ENCODE results near the gene PRAMEF12.

DNA sequence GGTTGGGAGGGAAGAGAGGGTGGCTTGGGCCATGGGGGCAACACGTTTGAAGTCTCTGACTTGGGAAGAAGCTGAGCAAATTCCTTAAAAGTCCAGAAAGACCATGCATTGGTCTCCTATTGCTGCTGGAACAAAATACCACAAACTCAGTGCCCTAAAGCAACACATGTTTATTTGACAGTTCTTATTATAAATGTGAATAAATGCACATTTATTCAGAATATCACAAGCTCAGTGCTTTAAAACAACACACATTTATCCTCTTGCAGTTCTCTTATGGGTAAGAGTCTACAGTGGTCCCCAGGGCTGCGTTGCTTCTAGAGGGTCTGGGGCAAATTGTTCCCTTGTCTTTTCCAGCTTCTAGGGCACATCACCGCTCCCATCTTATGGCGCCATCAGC, 10.1 kb upstream of the PRAMEF12 start:
- TF ChIP-seq, protein P1, sequence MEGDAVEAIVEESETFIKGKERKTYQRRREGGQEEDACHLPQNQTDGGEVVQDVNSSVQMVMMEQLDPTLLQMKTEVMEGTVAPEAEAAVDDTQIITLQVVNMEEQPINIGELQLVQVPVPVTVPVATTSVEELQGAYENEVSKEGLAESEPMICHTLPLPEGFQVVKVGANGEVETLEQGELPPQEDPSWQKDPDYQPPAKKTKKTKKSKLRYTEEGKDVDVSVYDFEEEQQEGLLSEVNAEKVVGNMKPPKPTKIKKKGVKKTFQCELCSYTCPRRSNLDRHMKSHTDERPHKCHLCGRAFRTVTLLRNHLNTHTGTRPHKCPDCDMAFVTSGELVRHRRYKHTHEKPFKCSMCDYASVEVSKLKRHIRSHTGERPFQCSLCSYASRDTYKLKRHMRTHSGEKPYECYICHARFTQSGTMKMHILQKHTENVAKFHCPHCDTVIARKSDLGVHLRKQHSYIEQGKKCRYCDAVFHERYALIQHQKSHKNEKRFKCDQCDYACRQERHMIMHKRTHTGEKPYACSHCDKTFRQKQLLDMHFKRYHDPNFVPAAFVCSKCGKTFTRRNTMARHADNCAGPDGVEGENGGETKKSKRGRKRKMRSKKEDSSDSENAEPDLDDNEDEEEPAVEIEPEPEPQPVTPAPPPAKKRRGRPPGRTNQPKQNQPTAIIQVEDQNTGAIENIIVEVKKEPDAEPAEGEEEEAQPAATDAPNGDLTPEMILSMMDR (IDR thresholded peaks at IDR 0.05) = no peak
- TF ChIP-seq POLR2A (IDR thresholded peaks at IDR 0.05) = no peak
